Measurements from ENCODE around the gene SCRN1.
A peak's percentile ranks its signal among the peaks of the same experiment; 100 is the strongest.

SCRN1 gene

DNA sequence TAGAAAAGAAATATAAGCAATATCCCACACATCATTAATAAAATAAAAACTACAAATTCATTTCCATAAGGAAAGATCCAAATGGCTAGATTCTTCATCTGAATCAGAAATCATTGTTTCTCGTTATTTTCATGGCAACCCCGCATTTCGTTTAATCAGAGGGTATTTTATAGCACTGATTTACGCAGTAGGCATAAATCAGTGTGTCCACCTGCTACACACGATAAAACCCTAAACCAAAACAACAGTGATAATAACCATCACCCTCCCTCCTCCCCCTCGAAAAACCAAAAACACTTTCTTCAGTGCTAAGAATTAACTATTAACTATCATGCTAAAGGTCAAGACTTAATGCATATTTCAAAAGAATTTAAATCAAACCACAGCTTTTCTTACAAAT, 20.4 kb upstream of the SCRN1 start:
- no peak overlapping the region for H3K4me3 ChIP-seq (ENCODE audit: low read depth, low read length)

DNA sequence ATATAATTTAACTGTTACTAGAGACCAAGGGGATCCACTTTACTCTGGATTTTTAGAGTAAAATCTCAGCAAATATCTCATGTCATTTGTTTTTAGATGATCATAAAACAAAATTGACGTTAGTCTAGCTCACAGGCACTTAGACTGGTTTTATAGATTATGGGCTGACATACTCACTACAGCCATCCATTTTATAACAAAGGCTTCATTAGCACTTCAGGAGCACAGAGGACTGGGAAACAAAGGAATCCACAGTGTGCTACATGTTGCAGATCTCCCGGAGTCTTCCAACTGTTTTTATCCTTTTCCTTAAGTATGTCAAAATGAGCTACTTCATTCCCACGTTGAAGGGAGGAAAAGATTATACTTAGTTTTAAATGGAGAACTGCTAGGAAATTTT, 15.9 kb upstream of the SCRN1 start:
- no peak overlapping the region for H3K4me3 ChIP-seq (ENCODE audit: low read depth, low read length)

DNA sequence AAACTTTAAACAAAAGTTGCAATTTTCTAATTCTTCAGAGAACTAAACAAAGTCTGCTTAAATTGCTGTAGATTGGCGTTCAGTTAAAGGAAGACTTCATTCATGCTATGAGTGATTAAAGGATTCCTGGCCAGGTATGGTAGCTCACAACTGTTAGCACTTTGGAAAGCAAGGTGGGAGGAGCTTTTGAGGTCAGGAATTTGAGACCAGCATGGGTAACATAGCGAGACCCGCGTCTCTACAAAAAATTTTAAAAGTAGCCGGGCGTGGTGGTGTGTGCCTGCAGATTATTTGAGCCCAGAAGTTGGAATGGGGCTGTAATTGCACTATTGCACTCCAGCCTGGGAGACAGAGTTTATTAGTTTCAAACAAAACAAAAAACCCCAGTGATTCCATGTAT, 13.5 kb upstream of the SCRN1 start:
- no peak overlapping the region for H3K4me3 ChIP-seq (ENCODE audit: low read depth, low read length)

DNA sequence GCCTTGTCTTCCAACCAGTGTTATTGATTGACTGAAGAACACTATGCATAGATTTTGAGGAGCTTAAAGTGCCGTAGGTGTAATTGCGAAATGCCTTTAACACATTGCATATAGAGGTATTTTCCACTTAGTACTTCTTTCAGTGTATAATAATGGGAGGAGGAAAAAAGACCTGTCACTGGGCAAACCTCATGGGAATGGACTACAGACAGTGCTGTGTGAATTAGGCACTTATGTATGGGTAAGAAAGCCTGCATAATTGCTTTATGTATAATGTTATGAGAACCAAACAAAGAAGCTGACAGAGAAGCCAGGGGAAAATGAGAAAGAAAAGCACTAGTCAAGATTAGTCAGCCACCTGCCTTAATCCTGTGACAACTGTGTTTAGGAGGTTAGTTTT, 12.4 kb upstream of the SCRN1 start:
- no peak overlapping the region for H3K4me3 ChIP-seq (ENCODE audit: low read depth, low read length)

DNA sequence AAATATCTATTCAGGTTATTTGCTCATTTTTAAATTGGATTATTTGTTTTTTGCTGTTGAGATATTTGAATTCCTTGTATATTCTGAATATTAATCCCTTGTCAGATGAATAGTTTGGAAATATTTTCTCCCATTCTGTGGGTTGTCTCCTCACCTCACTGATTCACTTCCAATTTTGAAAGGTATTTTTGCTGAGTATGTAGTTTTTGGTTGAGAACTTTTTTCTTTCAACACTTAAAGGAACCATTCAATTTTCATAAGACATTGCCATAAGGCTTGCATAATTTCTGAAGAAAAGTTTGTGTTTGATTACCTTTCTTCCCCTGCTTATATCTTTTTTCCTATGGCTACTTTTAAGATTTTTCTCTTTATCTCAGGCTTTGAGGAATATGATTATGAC, 8.9 kb upstream of the SCRN1 start:
- H3K4me3 ChIP-seq (ENCODE audit: low read depth, low read length) = no peak overlapping the region

DNA sequence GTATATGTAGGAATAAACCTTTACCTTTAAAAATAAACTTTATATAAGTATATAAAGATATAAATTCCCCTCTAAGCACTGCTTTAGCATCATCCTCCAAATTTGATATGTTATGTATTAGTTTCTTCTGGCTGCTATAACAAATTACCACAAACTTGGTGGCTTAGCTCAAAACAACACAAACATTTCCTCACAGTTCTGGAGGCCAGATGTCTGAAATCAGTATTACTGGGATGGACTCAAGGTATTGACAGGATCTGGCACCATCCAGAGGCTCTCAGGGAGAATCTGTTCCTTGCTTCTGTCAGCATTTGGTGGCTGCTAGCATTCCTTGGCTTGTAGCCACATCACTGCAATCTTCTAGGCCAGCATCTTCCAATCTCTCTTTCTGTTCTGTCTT, 6.7 kb upstream of the SCRN1 start:
- H3K4me3 ChIP-seq (ENCODE audit: low read depth, low read length) = no peak overlapping the region

DNA sequence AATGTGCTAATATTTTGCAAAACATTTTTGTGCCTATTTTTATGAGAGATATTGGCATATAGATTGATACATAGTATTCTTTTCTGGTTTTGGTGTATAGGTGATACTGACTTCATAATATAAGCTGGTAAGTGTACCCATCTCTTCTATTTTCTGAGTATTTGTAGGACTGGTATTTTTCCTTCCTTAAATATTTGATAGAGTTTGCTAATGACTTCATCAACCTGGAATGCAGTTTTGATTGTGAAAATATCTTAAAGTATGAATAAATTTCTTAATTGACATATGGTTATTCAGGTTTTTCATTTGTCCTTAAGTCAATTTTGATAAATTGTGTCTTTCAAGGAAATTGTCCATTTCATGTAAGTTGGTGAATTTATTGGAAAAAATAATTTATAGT, 6.1 kb upstream of the SCRN1 start:
- H3K4me3 ChIP-seq (ENCODE audit: low read depth, low read length) = no peak overlapping the region

DNA sequence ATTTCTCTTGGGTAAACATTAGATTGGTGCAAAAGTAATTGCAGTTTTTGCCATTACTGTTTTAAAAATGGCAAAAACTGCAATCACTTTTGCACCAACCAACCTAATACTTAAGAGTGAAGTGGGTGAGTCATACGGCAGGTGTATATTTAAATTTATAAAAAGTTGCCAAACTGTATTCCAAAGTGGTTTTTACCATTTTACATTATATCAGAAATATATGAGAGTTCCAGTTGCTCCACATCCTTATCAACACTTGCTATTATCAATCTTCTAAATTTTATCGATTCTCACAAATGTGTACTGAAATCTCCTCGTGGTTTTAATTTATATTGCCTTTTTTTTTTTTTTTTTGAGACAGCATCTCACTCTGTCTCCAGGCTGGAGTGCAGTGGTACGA, 3.5 kb upstream of the SCRN1 start:
- H3K4me3 ChIP-seq (ENCODE audit: low read depth, low read length) = no peak overlapping the region

DNA sequence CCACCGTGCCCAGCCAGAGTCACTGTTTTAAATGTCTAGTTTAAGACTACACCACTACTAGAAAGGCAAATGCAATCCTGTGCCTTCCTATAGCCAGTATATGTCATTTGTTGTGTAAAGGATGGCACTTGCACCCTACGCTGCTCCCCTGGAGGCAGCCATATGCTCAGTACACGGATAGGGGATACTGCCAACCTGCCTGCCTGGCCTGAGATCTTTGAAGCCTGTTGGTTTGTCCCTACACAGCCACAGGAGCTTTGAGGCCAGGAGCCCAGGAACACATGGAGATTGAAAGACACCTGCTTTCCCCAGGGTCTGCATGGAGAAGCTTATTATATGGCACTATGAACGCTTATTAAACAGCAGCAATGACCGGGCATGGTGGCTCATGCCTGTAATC, 2.3 kb upstream of the SCRN1 start:
- no peak overlapping the region for H3K4me3 ChIP-seq (ENCODE audit: low read depth, low read length)

DNA sequence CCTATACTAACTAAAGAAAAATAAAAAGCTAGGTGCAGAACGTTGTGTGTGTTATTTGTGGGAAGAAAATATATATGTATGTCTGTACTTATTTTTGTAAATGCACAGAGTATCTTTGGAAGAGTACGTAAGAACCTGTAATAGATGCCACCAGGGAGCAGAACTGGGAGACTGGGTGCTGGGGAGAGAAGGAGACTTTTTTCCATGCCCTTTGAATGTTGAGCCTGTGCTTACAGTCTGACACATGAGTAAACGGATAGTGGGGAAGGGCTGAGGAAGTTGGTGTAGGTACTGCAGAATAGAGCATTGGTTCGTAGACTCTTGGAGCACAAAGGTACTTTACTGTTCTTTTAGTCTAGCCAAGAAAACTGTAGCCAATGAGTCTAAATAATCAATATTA, 1.3 kb upstream of the SCRN1 start:
- no peak overlapping the region for H3K4me3 ChIP-seq (ENCODE audit: low read depth, low read length)

DNA sequence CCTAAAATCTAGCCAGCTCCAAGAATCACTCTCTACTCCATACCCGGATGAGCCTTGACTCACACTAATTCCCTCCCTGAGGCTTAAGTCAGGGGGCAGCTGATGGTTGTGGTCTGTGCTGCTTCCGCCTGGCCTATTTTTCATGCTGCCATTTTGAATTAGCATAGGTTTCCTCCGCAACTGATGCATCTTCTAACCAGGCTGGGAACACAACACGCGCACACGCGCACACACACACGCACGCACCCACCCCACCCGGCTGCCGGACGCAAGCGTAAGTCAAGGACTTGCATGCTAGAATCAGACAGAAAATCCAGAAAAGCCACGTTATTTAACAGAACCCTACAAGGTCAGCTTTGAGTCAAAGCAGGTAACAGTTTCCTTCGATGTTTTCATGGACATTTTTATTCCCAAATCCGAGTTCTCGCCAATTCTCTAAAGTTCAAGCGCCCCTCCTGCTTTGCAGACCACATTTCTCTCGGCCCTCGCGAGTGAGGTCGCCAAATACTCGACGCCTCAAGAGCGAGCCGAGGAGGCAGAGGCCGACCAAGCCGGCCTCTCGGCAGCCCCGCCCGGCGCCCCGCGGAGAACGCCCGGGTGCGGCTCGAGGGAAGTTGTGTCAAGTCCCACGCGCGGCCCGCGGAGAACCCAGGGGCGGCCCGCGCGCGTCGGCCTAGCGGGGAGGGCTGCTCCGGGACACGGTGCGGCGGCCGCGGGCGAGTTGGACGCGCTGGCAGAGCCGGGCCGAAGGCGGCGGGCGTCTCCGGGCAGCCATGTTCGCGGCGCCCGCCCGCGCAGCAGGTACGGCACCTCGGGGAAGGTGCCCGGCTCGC, 961 bp downstream of the SCRN1 start:
- peak overlapping the region; percentile 91 for H3K4me3 ChIP-seq (ENCODE audit: low read depth, low read length)

DNA sequence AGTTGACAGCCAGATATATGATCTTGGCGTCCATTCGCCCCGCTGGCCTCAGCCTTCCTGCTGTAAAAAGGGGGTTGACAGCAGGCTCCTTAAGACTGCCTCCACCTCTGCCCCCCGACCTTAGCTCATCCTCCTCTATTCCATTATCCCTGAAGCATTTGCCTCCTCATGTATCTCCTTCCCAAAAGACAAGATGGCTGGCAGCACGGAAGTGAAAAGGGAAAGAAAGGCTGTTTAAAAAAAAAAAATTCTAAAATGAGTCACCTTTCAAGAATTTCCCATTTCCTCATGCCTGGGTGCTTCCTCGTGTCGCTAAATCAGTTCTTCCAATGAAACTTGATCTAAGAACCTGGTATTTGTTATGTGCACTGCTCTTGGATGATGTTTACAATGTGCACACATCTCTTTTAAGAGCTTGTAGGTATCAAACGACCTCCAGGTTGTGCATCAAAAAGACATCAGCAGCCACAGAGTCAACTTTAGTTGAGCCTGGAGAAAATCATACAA, 1.7 kb downstream of the SCRN1 start:
- peak overlapping the region; percentile 91 for H3K4me3 ChIP-seq (ENCODE audit: low read depth, low read length)

DNA sequence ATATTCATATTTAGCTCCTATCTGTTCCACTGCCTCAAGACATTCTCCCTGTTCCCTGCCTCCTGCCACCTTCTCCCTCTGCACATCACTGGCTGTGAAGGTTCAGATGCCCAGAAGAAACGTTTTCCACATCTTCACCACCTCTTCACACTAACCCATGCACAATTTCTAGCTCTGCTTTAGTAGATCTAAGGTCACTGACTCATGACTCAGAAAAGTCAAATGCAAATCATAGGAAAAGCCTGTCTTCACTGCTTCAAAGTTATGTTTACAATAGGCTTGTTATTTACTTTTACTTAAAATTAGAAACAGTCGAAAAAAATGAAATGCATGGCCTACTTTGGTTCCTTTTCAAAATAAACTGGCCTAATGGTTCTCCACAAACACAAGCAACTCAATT, 2.5 kb downstream of the SCRN1 start:
- no peak overlapping the region for H3K4me3 ChIP-seq (ENCODE audit: low read depth, low read length)

DNA sequence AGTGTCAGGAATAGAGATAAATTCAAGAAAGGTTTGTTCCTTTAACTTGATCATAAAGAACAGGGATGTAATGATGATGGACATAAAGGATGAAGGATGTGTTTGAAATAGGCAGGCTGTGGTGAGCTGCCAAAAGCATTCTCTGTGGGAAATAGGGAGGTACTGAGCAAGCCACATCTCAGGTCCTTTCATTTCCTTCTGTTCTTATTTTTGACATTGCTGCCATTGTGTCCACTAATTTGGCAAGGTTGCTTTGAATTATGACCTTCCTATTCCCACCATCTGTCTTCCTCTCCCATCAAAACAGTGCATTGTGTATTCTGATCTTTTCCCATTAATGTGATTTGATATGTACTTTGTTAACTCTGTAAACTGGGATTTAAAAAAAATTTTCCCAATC, 9.4 kb downstream of the SCRN1 start:
- H3K4me3 ChIP-seq (ENCODE audit: low read depth, low read length) = no peak overlapping the region

DNA sequence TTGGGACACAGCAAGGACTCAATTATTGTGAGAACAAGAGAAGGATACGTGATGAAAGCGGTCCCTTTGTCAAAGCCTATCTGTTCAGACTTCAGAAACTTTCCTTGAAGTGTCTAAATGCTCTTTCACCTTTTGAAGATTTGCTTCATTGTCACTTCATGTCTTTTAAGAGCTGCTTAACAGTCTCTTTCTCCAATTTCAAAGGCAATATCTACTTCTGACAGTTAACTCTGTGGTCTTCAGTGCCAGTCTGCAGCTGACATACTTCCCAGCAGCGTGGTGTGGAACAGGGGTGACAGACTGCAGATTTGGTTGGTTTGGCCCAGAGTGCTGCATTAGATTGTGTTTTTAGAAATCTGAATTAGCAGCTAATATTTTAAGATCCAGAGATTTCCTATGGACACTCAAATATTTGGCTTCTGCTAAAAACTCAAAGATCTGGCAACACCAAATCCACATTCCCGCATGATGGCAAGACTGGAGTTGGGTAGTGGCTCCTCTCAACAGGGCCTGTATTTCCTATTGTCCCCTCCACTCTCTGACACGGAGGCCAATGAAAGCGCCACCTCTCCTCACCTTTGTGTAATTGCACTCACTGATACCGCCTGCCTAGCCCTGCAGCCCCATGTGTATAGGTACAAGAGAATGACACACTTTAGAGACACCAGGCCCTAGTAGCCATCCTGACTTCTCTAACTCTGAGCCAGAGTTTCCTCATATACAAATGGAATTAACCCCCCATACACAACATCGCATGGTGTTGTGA, 11.5 kb downstream of the SCRN1 start:
- H3K4me3 ChIP-seq (ENCODE audit: low read depth, low read length) = no peak overlapping the region

DNA sequence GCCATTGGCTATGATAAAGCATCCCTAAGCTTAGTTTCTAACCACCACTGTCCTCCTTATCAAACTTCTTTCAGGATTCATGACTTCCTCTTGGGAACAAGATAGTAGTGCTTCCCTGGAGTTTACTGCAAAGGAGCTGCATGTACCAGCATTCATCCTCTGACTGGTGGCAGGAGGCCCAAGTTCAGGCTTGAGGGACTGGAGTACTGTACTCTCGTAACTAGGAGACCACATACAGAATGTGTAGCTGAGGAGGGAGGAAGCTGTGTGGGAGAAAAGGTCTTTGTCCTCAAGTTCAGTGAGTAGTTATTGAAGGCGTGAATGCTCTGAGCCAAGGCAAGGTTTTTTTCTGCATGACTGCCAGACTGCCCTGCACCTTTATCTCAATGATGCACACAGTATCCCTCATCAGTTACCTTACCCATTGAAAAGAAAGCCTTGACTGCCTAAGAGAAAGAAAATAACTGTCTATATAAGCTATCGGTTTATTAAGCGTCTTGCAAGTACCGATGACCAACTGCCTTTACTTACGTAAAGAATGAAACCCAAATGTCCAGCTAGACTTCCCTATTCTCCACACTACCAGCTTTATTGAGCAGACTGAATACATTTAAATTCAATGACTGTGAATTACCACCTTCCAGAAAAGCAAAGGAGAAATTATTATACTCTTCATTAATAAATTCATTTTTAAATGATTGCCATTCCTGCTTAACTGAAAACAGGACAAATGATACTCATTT, 12.8 kb downstream of the SCRN1 start:
- no peak overlapping the region for H3K4me3 ChIP-seq (ENCODE audit: low read depth, low read length)

DNA sequence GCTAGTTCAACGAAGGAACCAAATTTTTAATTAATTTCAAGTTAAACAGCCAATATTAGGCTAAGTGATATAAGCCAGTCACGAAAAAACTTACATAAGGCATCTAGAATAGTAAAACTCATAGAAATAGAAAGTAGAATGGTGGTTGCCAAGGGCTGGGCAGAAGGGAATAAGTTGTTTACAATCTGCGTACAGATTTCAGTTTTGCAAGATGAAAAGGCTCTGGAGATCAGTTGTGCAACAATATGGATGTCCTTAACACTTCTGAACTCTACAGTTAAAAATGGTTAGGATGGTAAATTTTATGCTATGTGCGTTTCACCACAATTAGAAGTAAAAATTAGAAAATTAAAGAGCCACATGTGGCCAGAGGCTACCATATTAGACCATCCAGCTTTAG, 13.3 kb downstream of the SCRN1 start:
- H3K4me3 ChIP-seq (ENCODE audit: low read depth, low read length) = no peak overlapping the region

DNA sequence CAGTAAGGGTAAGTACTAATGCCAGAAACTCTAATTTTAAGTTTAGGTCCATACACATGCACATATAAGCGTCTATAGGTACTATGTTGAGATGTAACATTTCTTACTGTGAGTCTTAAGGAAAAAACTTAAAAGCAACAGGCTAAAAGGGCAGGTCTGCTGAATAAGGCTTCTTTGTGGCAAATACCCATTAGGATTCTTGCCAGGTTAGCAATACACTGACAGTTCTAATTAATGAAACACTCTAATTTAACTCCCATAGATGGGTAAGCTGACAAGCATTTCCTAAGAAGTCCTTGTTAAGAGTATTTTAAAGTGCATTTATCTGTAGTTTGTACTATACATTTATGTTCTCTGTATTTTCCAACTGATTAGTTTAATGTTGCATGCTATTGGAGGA, 14.0 kb downstream of the SCRN1 start:
- H3K4me3 ChIP-seq (ENCODE audit: low read depth, low read length) = no peak overlapping the region

DNA sequence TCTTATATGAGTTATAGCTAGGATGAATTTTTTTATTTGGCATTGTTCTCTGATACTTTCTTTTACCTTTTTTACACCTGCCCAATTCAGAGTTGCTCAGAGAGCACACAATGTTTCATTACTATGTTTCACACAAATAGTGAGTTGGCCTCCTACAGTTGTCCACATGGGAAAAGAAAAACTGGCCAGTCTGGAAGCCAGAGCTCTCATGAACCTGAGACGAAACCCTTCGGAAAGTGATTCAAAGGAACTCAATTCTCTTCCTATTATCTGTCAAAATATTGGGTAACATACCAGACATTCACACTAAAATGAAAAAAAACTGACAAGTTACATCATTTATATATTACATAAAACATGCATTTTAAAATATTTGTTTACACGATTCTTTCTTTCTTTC, 15.3 kb downstream of the SCRN1 start:
- no peak overlapping the region for H3K4me3 ChIP-seq (ENCODE audit: low read depth, low read length)

DNA sequence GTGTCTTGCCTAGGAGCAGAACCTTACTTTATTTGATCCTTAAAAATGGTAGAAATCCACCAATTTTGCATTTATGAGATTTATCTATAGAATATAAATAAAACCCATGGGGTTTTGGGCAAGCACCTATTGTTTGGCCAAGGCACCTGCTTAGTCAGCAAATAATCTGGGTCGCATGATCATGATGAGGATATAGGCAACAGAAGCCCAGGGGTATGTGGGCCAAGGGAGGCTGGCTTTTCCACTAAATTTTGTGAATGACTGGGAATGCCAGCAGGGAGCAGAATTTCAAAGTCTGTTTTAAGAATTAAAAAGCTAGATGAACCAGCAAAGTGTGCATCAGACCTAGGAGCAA, 17.3 kb downstream of the SCRN1 start:
- H3K4me3 ChIP-seq (ENCODE audit: low read depth, low read length) = no peak overlapping the region

DNA sequence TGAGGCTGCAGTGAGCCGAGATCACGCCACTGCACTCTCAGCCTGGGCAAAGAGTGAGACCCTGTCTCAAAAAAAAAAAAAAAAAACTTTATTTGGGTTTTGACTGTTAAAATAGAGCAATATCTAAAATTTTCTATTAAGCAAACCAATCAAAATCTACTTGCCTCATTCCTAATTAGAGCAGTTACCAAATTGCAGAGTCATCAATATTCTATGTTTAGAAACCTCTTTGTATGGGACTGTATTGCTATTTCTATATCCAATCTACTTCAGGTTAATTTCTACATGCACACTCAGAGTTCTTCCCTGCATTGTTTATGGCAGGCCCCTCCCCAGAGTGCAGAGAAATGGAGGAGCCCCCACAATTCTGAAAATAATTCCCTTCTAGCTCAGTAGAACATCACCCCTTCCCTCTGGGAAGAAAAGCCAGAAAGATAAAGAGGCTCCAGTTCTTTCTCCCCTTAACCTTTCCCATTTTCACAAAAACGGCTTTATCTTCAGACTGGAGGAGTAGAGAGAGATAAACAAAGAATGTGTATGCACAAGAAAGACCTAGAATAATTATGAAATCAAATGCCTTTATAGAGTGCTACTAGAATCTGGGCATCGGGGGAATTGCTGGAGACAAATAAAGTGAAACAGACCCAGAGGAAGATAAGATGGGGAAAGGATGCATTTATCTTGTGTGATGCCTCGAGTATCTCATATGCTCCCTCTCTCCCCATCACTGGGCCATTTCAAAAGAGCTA, 17.9 kb downstream of the SCRN1 start:
- no peak overlapping the region for H3K4me3 ChIP-seq (ENCODE audit: low read depth, low read length)
